ENCODE measurements around the gene MCHR2. TPM values are rescaled to one million over a fixed set of nuclear protein-coding genes. Genes with fewer than 3 reads are reported as not detected.
"Not testable (repeated sequence)": the region's sequence is repeated elsewhere in the genome, so short reads cannot be mapped to it uniquely, and the experiment has no call there.

The MCHR2 gene, protein sequence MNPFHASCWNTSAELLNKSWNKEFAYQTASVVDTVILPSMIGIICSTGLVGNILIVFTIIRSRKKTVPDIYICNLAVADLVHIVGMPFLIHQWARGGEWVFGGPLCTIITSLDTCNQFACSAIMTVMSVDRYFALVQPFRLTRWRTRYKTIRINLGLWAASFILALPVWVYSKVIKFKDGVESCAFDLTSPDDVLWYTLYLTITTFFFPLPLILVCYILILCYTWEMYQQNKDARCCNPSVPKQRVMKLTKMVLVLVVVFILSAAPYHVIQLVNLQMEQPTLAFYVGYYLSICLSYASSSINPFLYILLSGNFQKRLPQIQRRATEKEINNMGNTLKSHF
- not detected in 2 replicates for total RNA-seq
- long read RNA-seq: 0 reads

DNA sequence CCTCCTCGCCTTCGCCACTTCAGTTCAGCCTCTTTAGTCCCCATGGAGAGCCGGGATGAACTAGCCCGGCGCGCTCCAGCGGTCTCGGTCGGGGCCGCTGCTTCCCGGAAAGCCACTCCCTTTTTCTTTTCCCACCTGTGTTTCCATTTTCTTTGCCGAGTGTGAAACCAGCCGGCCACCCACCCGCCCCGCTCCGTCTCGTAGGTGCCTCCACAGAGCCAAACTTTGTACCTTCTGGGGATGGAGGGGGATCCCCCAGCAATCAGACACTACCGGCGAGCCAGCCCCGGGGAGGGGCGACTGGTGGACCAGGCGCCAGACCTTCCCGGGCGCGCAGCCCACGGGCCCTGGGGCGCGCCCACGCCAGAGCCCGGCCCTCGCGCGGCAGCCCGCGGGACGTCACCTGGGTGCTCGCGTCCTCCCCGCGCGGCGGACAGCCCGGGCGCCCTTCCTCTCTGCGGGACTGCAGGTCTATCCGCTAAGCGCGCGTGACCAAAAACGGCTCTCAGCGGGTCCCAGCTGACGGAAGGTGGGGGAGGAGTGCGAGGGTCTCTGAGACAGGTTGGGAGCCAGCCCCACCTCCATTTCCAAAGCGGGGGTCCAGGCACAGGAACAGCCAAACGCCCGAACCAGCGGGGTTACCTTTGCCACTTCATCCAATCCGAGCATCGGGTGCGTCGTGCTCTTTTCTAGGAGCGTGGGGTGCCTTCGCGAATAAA is at the start of gene MCHR2:
Gene MCHR2, minus strand, starts transcription at position 691 of the 719 bp plus-strand sequence. CDS start 38,076 bp downstream, outside the sequence.
- Mint-ChIP-seq H3K27me3 (peaks cover 64% of the 10 kb centered on the region), H3K9me3 (ENCODE audit: low read depth) (no peaks in the 10 kb centered on the region)

DNA sequence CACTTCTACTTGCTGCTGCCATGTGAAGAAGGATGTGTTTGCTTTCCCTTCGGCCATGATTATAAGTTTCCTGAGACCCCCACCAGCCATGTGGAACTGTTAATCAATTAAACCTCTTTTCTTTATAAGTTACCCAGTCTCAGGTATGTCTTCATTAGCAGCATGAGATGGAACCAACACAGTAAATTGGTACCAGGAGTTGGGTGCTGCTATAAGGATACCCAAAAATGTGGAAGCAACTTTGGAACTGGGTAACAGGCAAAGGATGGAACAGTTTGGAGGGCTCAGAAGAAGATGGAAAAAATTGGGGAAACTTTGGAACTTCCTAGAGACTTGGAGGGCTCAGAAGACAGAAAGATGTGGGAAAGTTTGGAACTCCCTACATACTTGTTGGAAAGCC is 44.5 kb upstream of the MCHR2 start:
- not testable (repeated sequence) for H3K27me3 Mint-ChIP-seq; H3K4me3 Mint-ChIP-seq (ENCODE audit: low read depth); DNase-seq (ENCODE audit: low spot score, unreplicated experiment); H3K4me1 Mint-ChIP-seq (ENCODE audit: low read depth); H3K27ac Mint-ChIP-seq; H3K36me3 Mint-ChIP-seq (ENCODE audit: insufficient read depth)
- H3K9me3 Mint-ChIP-seq (ENCODE audit: low read depth): peaks cover 11% of the 10 kb centered on the region

More for the DNA sequence above, at the start of gene MCHR2:
- Mint-ChIP-seq H3K4me1 (ENCODE audit: low read depth) (peaks cover 9% of the 10 kb centered on the region), H3K4me3 (ENCODE audit: low read depth) (peak within 1 kb of the TSS; percentile 78), H3K36me3 (ENCODE audit: insufficient read depth) (no peaks in the 10 kb centered on the region), H3K27ac (peak within 1 kb of the TSS; percentile 69)
- no peak for DNase-seq (ENCODE audit: low spot score, unreplicated experiment)
- TF ChIP-seq, protein P1, sequence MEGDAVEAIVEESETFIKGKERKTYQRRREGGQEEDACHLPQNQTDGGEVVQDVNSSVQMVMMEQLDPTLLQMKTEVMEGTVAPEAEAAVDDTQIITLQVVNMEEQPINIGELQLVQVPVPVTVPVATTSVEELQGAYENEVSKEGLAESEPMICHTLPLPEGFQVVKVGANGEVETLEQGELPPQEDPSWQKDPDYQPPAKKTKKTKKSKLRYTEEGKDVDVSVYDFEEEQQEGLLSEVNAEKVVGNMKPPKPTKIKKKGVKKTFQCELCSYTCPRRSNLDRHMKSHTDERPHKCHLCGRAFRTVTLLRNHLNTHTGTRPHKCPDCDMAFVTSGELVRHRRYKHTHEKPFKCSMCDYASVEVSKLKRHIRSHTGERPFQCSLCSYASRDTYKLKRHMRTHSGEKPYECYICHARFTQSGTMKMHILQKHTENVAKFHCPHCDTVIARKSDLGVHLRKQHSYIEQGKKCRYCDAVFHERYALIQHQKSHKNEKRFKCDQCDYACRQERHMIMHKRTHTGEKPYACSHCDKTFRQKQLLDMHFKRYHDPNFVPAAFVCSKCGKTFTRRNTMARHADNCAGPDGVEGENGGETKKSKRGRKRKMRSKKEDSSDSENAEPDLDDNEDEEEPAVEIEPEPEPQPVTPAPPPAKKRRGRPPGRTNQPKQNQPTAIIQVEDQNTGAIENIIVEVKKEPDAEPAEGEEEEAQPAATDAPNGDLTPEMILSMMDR (IDR thresholded peaks at IDR 0.05; ENCODE audit: unreplicated experiment): peak; percentile 9

DNA sequence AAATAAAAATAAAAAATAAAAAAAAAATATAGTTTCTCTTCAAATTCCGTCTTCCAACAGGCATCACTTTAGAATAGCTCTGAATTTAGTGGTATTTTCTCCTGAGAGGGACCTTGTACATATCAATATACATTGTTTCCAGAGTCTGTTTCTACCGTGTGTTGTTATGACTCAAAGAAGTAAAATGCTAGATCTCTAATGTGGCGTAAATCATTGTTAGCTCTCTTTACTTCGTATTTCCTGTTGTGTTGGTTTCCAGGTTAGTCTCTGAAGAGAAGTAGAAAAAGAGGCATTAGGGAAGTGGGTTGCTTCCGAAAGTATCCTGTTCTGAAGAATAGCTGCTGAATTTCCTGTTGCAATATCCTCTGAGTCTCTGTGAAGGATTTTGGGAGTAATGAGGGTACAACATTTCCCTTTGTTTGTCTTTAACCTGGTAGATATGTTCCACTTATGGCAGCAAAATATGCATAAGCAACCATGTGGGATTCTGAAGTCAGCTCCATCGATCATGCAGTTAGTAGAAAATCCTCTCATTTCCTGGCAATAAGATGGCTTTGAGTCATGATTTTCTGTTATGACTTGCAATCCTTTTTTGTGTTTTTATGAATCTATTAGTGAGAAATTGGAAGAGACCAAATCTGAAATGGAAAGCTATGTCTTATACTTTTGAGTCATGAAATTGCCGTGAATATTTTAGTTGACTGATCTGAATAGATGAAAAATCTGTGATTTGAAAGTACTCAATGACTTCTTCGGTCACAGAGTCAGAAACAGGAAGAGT is 42.0 kb upstream of the MCHR2 start:
- H3K27ac Mint-ChIP-seq: no peak overlapping the region
- peaks cover 9% of the 10 kb centered on the region for H3K9me3 Mint-ChIP-seq (ENCODE audit: low read depth)
- H3K4me1 Mint-ChIP-seq (ENCODE audit: low read depth): no peaks in the 10 kb centered on the region
- no peak for DNase-seq (ENCODE audit: low spot score, unreplicated experiment)
- no peaks in the 10 kb centered on the region for H3K36me3 Mint-ChIP-seq (ENCODE audit: insufficient read depth)
- no peaks in the 10 kb centered on the region for H3K27me3 Mint-ChIP-seq
- TF ChIP-seq, protein P1 (IDR thresholded peaks at IDR 0.05; ENCODE audit: unreplicated experiment): no peak
- no peak overlapping the region for H3K4me3 Mint-ChIP-seq (ENCODE audit: low read depth)

DNA sequence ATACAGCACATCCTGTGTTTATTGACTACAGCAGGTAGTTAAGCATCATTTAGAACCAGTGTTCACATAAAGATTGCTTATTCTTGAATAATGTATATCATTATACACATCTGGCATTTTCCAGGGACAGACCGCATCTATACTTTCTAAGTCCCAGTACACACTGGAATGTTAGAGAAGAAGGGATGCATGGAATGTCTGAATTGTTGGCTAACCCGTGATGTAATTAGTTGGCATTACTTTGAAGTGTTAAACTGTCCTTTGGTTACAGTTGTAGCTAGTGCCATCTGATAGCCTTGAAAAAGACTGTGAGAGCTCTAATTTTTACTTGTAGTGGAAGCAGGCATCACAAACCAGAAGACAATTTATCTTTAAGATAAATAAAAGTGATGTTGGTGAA is 29.8 kb upstream of the MCHR2 start:
- H3K27ac Mint-ChIP-seq: no peak overlapping the region
- H3K27me3 Mint-ChIP-seq: no peaks in the 10 kb centered on the region
- no peak overlapping the region for H3K4me3 Mint-ChIP-seq (ENCODE audit: low read depth)
- H3K4me1 Mint-ChIP-seq (ENCODE audit: low read depth): no peaks in the 10 kb centered on the region
- no peak for DNase-seq (ENCODE audit: low spot score, unreplicated experiment)
- no peaks in the 10 kb centered on the region for H3K36me3 Mint-ChIP-seq (ENCODE audit: insufficient read depth)
- TF ChIP-seq, protein P1 (IDR thresholded peaks at IDR 0.05; ENCODE audit: unreplicated experiment): no peak
- H3K9me3 Mint-ChIP-seq (ENCODE audit: low read depth): peaks cover 2% of the 10 kb centered on the region

DNA sequence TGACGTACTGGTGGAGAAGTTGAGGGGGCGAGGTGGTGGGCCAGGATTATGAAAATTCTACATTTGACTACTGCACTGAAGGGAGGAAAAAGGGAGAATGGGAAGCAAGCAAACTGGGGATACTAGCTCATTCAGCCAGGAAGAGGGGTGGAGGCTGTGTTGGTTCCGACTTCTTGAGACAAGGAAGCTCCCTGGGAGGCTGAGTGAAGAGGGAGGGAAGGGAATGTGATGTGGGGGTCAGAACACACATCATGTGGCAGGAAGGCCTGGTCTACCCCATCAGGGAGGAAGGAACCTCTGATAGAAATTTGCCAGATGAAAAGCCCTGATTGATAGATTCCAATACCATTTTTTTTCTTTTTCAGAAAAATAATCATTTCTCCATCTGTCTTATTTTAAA is 28.8 kb upstream of the MCHR2 start:
- TF ChIP-seq, protein P1 (IDR thresholded peaks at IDR 0.05; ENCODE audit: unreplicated experiment): no peak
- Mint-ChIP-seq H3K36me3 (ENCODE audit: insufficient read depth) (no peaks in the 10 kb centered on the region), H3K27ac (no peak overlapping the region), H3K9me3 (ENCODE audit: low read depth) (peaks cover 4% of the 10 kb centered on the region), H3K4me3 (ENCODE audit: low read depth) (no peak overlapping the region), H3K27me3 (no peaks in the 10 kb centered on the region), H3K4me1 (ENCODE audit: low read depth) (no peaks in the 10 kb centered on the region)
- no peak for DNase-seq (ENCODE audit: low spot score, unreplicated experiment)

Data from progenitor cell of endocrine pancreas (in vitro differentiated cells).